Lower leg skin (tissue), 3 donors: ENCODE data around the gene GPX4.

Source experiments
- POLR2A ChIP-seq, 2 donors: fragments of 450-650 bp; IDR thresholded peaks; one replicate each; pipeline ENCODE4 v1.6.1; 2016 to 2017; ENCODE audit warnings: antibody characterized with exemption in 2 of 2, mild to moderate bottlenecking in 1 of 2, moderate library complexity in 1 of 2
- TF ChIP-seq, protein P1 (sequence below), 3 donors: fragments of 450-650 bp; IDR thresholded peaks; one replicate each; pipeline ENCODE4 v1.5.1; 2016; ENCODE audit warnings: antibody characterized with exemption in 3 of 3, mild to moderate bottlenecking in 3 of 3, moderate library complexity in 2 of 3

DNA sequence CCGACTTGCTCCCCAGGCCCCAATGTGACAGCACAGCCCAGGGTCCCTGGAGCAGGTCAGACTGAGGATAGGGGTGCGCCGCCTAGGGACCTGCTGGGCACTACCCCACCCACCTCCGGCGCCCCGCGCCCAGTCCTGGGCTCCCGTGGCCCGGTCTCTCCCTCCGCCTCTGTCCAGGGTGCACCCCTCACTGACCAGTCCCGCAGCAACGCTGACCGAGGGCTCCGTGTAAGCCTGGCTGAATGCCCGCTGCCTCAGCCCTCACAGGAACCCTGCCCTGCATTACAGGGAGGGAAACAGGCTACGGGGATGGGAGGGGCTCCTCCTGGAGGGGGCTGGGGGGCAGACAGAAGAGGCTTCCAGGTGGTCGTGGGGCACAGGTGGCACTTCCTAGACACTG, 31.7 kb downstream of the GPX4 start:
- TF ChIP-seq, protein P1, sequence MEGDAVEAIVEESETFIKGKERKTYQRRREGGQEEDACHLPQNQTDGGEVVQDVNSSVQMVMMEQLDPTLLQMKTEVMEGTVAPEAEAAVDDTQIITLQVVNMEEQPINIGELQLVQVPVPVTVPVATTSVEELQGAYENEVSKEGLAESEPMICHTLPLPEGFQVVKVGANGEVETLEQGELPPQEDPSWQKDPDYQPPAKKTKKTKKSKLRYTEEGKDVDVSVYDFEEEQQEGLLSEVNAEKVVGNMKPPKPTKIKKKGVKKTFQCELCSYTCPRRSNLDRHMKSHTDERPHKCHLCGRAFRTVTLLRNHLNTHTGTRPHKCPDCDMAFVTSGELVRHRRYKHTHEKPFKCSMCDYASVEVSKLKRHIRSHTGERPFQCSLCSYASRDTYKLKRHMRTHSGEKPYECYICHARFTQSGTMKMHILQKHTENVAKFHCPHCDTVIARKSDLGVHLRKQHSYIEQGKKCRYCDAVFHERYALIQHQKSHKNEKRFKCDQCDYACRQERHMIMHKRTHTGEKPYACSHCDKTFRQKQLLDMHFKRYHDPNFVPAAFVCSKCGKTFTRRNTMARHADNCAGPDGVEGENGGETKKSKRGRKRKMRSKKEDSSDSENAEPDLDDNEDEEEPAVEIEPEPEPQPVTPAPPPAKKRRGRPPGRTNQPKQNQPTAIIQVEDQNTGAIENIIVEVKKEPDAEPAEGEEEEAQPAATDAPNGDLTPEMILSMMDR (IDR thresholded peaks at IDR 0.05), result no peak
- no peak for TF ChIP-seq POLR2A (IDR thresholded peaks at IDR 0.05)
